Hypothalamus (tissue), 51 donors: Measurements from ENCODE around the gene PKNOX2.

Source experiments
- DNase-seq, 51 donors: peaks; one replicate each; lab custom pipeline; 2025; lab: John Stamatoyannopoulos, UW

The PKNOX2 gene

GRCh38 chr11:125170510-125171031 lies 6.0 kb downstream of the PKNOX2 start:
- no peak for DNase-seq

GRCh38 chr11:125171974-125172373 lies 7.4 kb downstream of the PKNOX2 start:
- no peak for DNase-seq

GRCh38 chr11:125173027-125173426 lies 8.5 kb downstream of the PKNOX2 start:
- no peak for DNase-seq

GRCh38 chr11:125173556-125173955 lies 9.0 kb downstream of the PKNOX2 start:
- no peak for DNase-seq

- no peak for DNase-seq
Observed at GRCh38 chr11:125174057-125174456, 9.5 kb downstream of the PKNOX2 start.

- DNase-seq: no peak
Observed at GRCh38 chr11:125174686-125175085, 10.1 kb downstream of the PKNOX2 start.

- no peak for DNase-seq
Observed at GRCh38 chr11:125175166-125175565, 10.6 kb downstream of the PKNOX2 start.

GRCh38 chr11:125175896-125176575 lies 11.5 kb downstream of the PKNOX2 start:
- DNase-seq: peak in 1 of 51 donors; percentile 30

GRCh38 chr11:125176866-125177265 lies 12.3 kb downstream of the PKNOX2 start:
- DNase-seq: no peak

GRCh38 chr11:125177543-125177942 lies 13.0 kb downstream of the PKNOX2 start:
- DNase-seq: no peak

- DNase-seq: peak in 1 of 51 donors; percentile 7
Observed at GRCh38 chr11:125179346-125179745, 14.8 kb downstream of the PKNOX2 start.

- DNase-seq: peak in 3 of 51 donors; percentile 10 to 31 (median 11)
Observed at GRCh38 chr11:125179895-125180294, 15.3 kb downstream of the PKNOX2 start.

- peak in 14 of 51 donors; percentile 8 to 55 (median 22) for DNase-seq
Observed at GRCh38 chr11:125180413-125181305, 16.1 kb downstream of the PKNOX2 start.

- DNase-seq: no peak
Observed at GRCh38 chr11:125182573-125182972, 18.0 kb downstream of the PKNOX2 start.

GRCh38 chr11:125183641-125184040 lies 19.1 kb downstream of the PKNOX2 start:
- no peak for DNase-seq

- DNase-seq: no peak
Observed at GRCh38 chr11:125188021-125188420, 23.5 kb downstream of the PKNOX2 start.

GRCh38 chr11:125190566-125190965 lies 26.0 kb downstream of the PKNOX2 start:
- DNase-seq: no peak

- DNase-seq: no peak
Observed at GRCh38 chr11:125192183-125192582, 27.6 kb downstream of the PKNOX2 start.

- DNase-seq: no peak
Observed at GRCh38 chr11:125192717-125193415, 28.3 kb downstream of the PKNOX2 start.

GRCh38 chr11:125193416-125193726 lies 28.8 kb downstream of the PKNOX2 start:
- no peak for DNase-seq

GRCh38 chr11:125193841-125194240 lies 29.3 kb downstream of the PKNOX2 start:
- DNase-seq: no peak
